Measurements from ENCODE around the gene NEU4. TPM values are rescaled to one million over a fixed set of nuclear protein-coding genes. Genes with fewer than 3 reads are reported as not detected.

The NEU4 gene
- total RNA-seq, 1 experiment from 2014 or later: 10.0 TPM

DNA sequence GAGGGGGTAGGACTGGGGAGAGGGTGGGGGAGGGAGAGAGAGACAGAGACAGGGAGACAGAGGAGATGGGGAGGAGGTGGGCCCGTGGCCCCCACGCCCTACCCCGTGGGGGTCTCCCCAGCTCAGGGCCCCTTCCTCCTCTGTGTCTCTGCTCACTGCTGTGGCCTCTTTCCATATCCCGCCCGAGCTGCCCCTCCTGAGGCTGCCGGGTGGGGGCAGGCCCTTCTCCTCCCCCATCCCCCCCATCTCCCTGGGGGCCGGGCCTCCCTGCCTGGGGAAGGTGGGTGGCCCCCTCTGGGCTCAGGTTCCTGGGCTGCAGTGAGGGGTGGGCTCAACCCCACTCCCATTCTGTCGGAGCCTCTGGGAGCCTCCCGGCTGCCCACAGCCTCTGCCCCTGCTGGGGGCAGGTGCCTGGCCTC lies 50.0 kb downstream of the NEU4 start:
- peaks cover 8% of the 10 kb centered on the region; the same call in 1 of the 2 replicates for H3K4me1 ChIP-seq (ENCODE audit: control insufficient read depth, insufficient read depth, low read length)
- ChIA-PET POLR2A (no interaction called here), CTCF (no interaction called here)
- H3K4me3 ChIP-seq (ENCODE audit: low read depth in 2 of 2, low read length in 2 of 2): no peak overlapping the region
- no peaks in the 10 kb centered on the region for H3K9me3 ChIP-seq (ENCODE audit: control insufficient read depth, insufficient read depth, low read depth, low read length)
- DNase-seq (ENCODE audit: low read depth, low spot score): no peak
- no peak; the same call in 1 of the 2 replicates for ATAC-seq
- TF ChIP-seq TCF7L2 (IDR thresholded peaks at IDR 0.05; ENCODE audit: low read depth, low read length): no peak
- no peak for TF ChIP-seq POLR2AphosphoS5 (IDR thresholded peaks at IDR 0.05; ENCODE audit: low read depth, low read length)
- TF ChIP-seq, protein P1, sequence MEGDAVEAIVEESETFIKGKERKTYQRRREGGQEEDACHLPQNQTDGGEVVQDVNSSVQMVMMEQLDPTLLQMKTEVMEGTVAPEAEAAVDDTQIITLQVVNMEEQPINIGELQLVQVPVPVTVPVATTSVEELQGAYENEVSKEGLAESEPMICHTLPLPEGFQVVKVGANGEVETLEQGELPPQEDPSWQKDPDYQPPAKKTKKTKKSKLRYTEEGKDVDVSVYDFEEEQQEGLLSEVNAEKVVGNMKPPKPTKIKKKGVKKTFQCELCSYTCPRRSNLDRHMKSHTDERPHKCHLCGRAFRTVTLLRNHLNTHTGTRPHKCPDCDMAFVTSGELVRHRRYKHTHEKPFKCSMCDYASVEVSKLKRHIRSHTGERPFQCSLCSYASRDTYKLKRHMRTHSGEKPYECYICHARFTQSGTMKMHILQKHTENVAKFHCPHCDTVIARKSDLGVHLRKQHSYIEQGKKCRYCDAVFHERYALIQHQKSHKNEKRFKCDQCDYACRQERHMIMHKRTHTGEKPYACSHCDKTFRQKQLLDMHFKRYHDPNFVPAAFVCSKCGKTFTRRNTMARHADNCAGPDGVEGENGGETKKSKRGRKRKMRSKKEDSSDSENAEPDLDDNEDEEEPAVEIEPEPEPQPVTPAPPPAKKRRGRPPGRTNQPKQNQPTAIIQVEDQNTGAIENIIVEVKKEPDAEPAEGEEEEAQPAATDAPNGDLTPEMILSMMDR (IDR thresholded peaks at IDR 0.05): no peak
- TF ChIP-seq SIN3A (IDR thresholded peaks at IDR 0.05; ENCODE audit: borderline replicate concordance, insufficient read depth, low read depth, low read length): no peak
- TF ChIP-seq REST (IDR thresholded peaks at IDR 0.05; ENCODE audit: insufficient read depth in 1 of 2, low read depth in 2 of 2, low read length in 1 of 2): no peak
- no peaks in the 10 kb centered on the region for H3K27me3 ChIP-seq (ENCODE audit: control insufficient read depth, insufficient read depth, low read length)
- H3K27ac ChIP-seq (ENCODE audit: low read length): no peak overlapping the region
- H3K36me3 ChIP-seq (ENCODE audit: control insufficient read depth, insufficient read depth, low read length): no peaks in the 10 kb centered on the region
- BruUV-seq (replicated peaks): no TSS peak
- intact Hi-C loops (cut with micrococcal nuclease; ENCODE audit: unreplicated experiment): no loop called here
- in situ Hi-C loops (cut with HindIII; ENCODE audit: low pct_unique_long_range_greater_than_20kb, low sequenced_read_pairs): no loop called here

GRCh38 chr2:241859436-241860183 lies 50.6 kb downstream of the NEU4 start:
- no TSS peak for BruUV-seq (replicated peaks)
- H3K27me3 ChIP-seq (ENCODE audit: control insufficient read depth, insufficient read depth, low read length): no peaks in the 10 kb centered on the region
- H3K27ac ChIP-seq (ENCODE audit: low read length): no peak overlapping the region
- H3K9me3 ChIP-seq (ENCODE audit: control insufficient read depth, insufficient read depth, low read depth, low read length): no peaks in the 10 kb centered on the region
- no peak overlapping the region; a peak in 1 of 4 replicates for H3K4me3 ChIP-seq (ENCODE audit: low read depth in 2 of 2, low read length in 2 of 2)
- DNase-seq (ENCODE audit: low read depth, low spot score) (no peak), ATAC-seq (peak; percentile 46)
- in situ Hi-C loops (cut with HindIII; ENCODE audit: low pct_unique_long_range_greater_than_20kb, low sequenced_read_pairs) (no loop called here), intact Hi-C loops (cut with micrococcal nuclease; ENCODE audit: unreplicated experiment) (no loop called here)
- H3K4me1 ChIP-seq (ENCODE audit: control insufficient read depth, insufficient read depth, low read length): peaks cover 8% of the 10 kb centered on the region; the same call in 1 of the 2 replicates
- POLR2A ChIA-PET: no interaction called here
- TF ChIP-seq POLR2AphosphoS5 (IDR thresholded peaks at IDR 0.05; ENCODE audit: low read depth, low read length): no peak
- TF ChIP-seq, protein P1 (IDR thresholded peaks at IDR 0.05): no peak
- no peak for TF ChIP-seq SIN3A (IDR thresholded peaks at IDR 0.05; ENCODE audit: borderline replicate concordance, insufficient read depth, low read depth, low read length)
- no peak for TF ChIP-seq REST (IDR thresholded peaks at IDR 0.05; ENCODE audit: insufficient read depth in 1 of 2, low read depth in 2 of 2, low read length in 1 of 2)
- no peak for TF ChIP-seq TCF7L2 (IDR thresholded peaks at IDR 0.05; ENCODE audit: low read depth, low read length)
- no peaks in the 10 kb centered on the region for H3K36me3 ChIP-seq (ENCODE audit: control insufficient read depth, insufficient read depth, low read length)
- CTCF ChIA-PET: interaction anchor here (0.6 kb wide), 2 partner anchors 23 to 63 kb away, joined by 3 to 6 read pairs; no protein-coding TSS in a partner anchor

All from Panc1 (cell line).